Esophagus squamous epithelium (tissue), 4 donors: Measurements from ENCODE around the gene MTCL1.

Experiments used
- POLR2A ChIP-seq, 4 donors: fragments of 450-650 bp; IDR thresholded peaks; one replicate each; pipeline ENCODE4 v1.6.1; 2017; ENCODE audit warnings: antibody characterized with exemption in 4 of 4, mild to moderate bottlenecking in 4 of 4, moderate library complexity in 3 of 4
- TF ChIP-seq, protein P1 (sequence below), 6 experiments: fragments of 450-650 bp in 4 of 6; fragments of 200-600 bp in 2 of 6; sonication (generic) in 2 of 6; IDR thresholded peaks; one replicate each; pipeline ENCODE4 v1.5.1; 2016 to 2019; ENCODE audit warnings: antibody characterized with exemption in 6 of 6, mild to moderate bottlenecking in 4 of 6, moderate library complexity in 4 of 6

DNA sequence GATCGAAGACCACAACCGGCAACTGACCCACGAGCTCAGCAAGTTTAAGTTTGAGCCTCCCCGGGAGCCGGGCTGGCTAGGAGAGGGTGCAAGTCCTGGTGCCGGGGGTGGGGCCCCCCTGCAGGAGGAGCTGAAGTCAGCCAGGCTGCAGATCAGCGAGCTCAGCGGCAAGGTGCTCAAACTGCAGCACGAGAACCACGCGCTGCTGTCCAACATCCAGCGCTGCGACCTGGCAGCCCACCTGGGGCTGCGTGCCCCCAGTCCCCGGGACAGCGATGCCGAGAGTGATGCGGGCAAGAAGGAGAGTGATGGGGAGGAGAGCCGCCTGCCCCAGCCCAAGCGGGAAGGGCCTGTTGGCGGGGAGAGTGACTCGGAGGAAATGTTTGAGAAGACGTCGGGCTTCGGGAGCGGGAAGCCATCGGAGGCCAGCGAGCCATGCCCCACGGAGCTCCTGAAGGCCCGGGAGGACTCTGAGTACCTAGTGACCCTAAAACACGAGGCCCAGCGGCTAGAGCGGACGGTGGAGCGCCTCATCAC is 78.7 kb downstream of the MTCL1 start:
- TF ChIP-seq, protein P1, sequence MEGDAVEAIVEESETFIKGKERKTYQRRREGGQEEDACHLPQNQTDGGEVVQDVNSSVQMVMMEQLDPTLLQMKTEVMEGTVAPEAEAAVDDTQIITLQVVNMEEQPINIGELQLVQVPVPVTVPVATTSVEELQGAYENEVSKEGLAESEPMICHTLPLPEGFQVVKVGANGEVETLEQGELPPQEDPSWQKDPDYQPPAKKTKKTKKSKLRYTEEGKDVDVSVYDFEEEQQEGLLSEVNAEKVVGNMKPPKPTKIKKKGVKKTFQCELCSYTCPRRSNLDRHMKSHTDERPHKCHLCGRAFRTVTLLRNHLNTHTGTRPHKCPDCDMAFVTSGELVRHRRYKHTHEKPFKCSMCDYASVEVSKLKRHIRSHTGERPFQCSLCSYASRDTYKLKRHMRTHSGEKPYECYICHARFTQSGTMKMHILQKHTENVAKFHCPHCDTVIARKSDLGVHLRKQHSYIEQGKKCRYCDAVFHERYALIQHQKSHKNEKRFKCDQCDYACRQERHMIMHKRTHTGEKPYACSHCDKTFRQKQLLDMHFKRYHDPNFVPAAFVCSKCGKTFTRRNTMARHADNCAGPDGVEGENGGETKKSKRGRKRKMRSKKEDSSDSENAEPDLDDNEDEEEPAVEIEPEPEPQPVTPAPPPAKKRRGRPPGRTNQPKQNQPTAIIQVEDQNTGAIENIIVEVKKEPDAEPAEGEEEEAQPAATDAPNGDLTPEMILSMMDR (IDR thresholded peaks at IDR 0.05) = no peak
- TF ChIP-seq POLR2A (IDR thresholded peaks at IDR 0.05) = no peak
